GM12878 (cell line): Measurements from ENCODE around the gene MGRN1. TPM values are rescaled to one million over a fixed set of nuclear protein-coding genes. Genes with fewer than 3 reads are reported as not detected.

Source experiments
- ATAC-seq: fragments of 200-7000 bp; cut with Tn5 transposase; 3 replicates; pipeline ENCODE4 v1.9.1; 2020; ENCODE audit warnings: mild to moderate bottlenecking, moderate library complexity
- BruUV-seq: library from RNA; stranded (reverse); fragments of 400-500 nt; replicated peaks from 2 replicates; lab custom pipeline; 2021; lab: Mats Ljungman, UMichigan
- CTCF ChIA-PET: fragments of 300-600 bp; sonication (Branson Sonifier 250); formaldehyde crosslinking; extraction: SDS; loops from one replicate; lab custom pipeline; 2021; ENCODE audit warnings: inconsistent platforms; lab: Yijun Ruan, JAX
- POLR2A ChIA-PET: fragments of 350-600 bp; formaldehyde crosslinking; extraction: SDS; loops from one replicate; lab custom pipeline; 2021; ENCODE audit warnings: inconsistent platforms; lab: Charles Lee
- RAD21 ChIA-PET: fragments of 300-600 bp; sonication (Branson Sonifier 250); formaldehyde crosslinking; loops from one replicate; lab custom pipeline; 2023; ENCODE audit warnings: antibody characterized with exemption; ENCODE audit not compliant: unreplicated experiment; lab: Charles Lee
- SMC1A ChIA-PET: fragments of 300-600 bp; sonication (Branson Sonifier 250); formaldehyde crosslinking; loops from one replicate; lab custom pipeline; 2023; ENCODE audit not compliant: unreplicated experiment, uncharacterized antibody; lab: Charles Lee
- DNase-seq: peaks from one replicate; pipeline ENCODE4 v3.0.0-alpha.2; 2011; ENCODE audit warnings: low read depth, low spot score
- FAIRE-seq: peaks from 3 replicates; lab custom pipeline; 2011; peaks lifted over from hg19 to GRCh38; lab: Jason Lieb, UNC
- H2AFZ ChIP-seq: 2 replicates; pipeline ENCODE4 v1.6.0; 2011; ENCODE audit warnings: low read depth, low read length, control low read depth; ENCODE audit not compliant: control insufficient read depth
- H3K27ac ChIP-seq: 2 replicates; pipeline ENCODE4 v1.5.1; 2011; ENCODE audit warnings: control low read depth; ENCODE audit not compliant: control insufficient read depth, insufficient read depth
- H3K27me3 ChIP-seq, 2 experiments: replicated peaks in 1 of 2; 2 replicates each; pipeline versions ENCODE4 v1.6.0 to v1.6.1; 2011; ENCODE audit warnings: low read length in 1 of 2; ENCODE audit not compliant: control insufficient read depth in 2 of 2, insufficient read depth in 2 of 2
- H3K36me3 ChIP-seq, 2 experiments: 2 replicates each; pipeline ENCODE4 v1.5.1; 2011; ENCODE audit warnings: low read length in 1 of 2; ENCODE audit not compliant: control insufficient read depth in 2 of 2, insufficient read depth in 2 of 2
- H3K4me1 ChIP-seq: 2 replicates; pipeline ENCODE4 v1.6.1; 2011; ENCODE audit warnings: mild to moderate bottlenecking, low read length, moderate library complexity, mixed read lengths; ENCODE audit not compliant: control insufficient read depth, insufficient read depth
- H3K4me2 ChIP-seq: 2 replicates; pipeline ENCODE4 v1.6.0; 2011; ENCODE audit warnings: control low read depth; ENCODE audit not compliant: control insufficient read depth, insufficient read depth
- H3K4me3 ChIP-seq: fragments of 200-600 bp; sonication (generic); 2 replicates; pipeline ENCODE4 v1.5.1; 2016
- H3K79me2 ChIP-seq: 2 replicates; pipeline ENCODE4 v1.6.0; 2011; ENCODE audit warnings: low read length; ENCODE audit not compliant: control insufficient read depth, insufficient read depth
- H3K9ac ChIP-seq: 2 replicates; pipeline ENCODE4 v1.8.0; 2011; ENCODE audit warnings: low read length, control low read depth, mixed read lengths; ENCODE audit not compliant: control insufficient read depth, insufficient read depth
- H3K9me3 ChIP-seq: replicated peaks from 3 replicates; pipeline ENCODE4 v1.5.1; 2011; ENCODE audit warnings: mild to moderate bottlenecking, low read length; ENCODE audit not compliant: control insufficient read depth, insufficient read depth
- H4K20me1 ChIP-seq: 2 replicates; pipeline ENCODE4 v1.6.0; 2011; ENCODE audit not compliant: control insufficient read depth, insufficient read depth
- BCL3 ChIP-seq: IDR thresholded peaks from 2 replicates; pipeline ENCODE4 v1.6.1; 2011; ENCODE audit warnings: borderline replicate concordance, low read depth, mild to moderate bottlenecking, moderate library complexity, low read length; ENCODE audit not compliant: insufficient read depth, poor library complexity, severe bottlenecking
- BMI1 ChIP-seq: fragments of 450-650 bp; IDR thresholded peaks from 2 replicates; pipeline ENCODE4 v1.6.1; 2016; ENCODE audit warnings: mild to moderate bottlenecking, moderate library complexity, borderline replicate concordance
- GATAD2B ChIP-seq: fragments of 450-650 bp; conservative IDR thresholded peaks from 2 replicates; pipeline ENCODE4 v1.6.1; 2017; ENCODE audit warnings: low read depth, mild to moderate bottlenecking, moderate library complexity
- KDM1A ChIP-seq: fragments of 200-600 bp; sonication (generic); IDR thresholded peaks from 2 replicates; pipeline ENCODE4 v1.6.1; 2016; ENCODE audit warnings: borderline replicate concordance
- POLR2AphosphoS2 ChIP-seq: IDR thresholded peaks from 2 replicates; pipeline ENCODE4 v1.6.1; 2011; ENCODE audit warnings: low read depth, mild to moderate bottlenecking, low read length, improper control_type of control experiment, moderate library complexity
- RAD51 ChIP-seq: fragments of 450-650 bp; IDR thresholded peaks from 2 replicates; pipeline ENCODE4 v1.6.1; 2016; ENCODE audit warnings: moderate library complexity, mild to moderate bottlenecking, inconsistent platforms
- RFX5 ChIP-seq: IDR thresholded peaks from 2 replicates; pipeline ENCODE4 v1.6.1; 2011; ENCODE audit warnings: low read depth, low read length, improper control_type of control experiment
- TAF1 ChIP-seq: IDR thresholded peaks from 2 replicates; pipeline ENCODE4 v1.6.1; 2011; ENCODE audit warnings: mild to moderate bottlenecking, low read depth, low read length, borderline replicate concordance
- YBX1 ChIP-seq: fragments of 450-650 bp; IDR thresholded peaks from 2 replicates; pipeline ENCODE4 v1.6.1; 2016; ENCODE audit warnings: antibody characterized with exemption
- ZNF217 ChIP-seq: fragments of 450-650 bp; IDR thresholded peaks from 2 replicates; pipeline ENCODE4 v1.6.1; 2017; ENCODE audit warnings: antibody characterized with exemption, mild to moderate bottlenecking
- WGBS: methylation state at CpG from one replicate; pipeline ENCODE4 v1.1.6; 2016; ENCODE audit warnings: low lambda C conversion rate; ENCODE audit not compliant: insufficient replicate concordance, insufficient coverage; ENCODE audit errors: missing lambda C conversion rate; 5-methylcytosine and 5-hydroxymethylcytosine counted together
- in situ Hi-C: fragments of 300-500 bp; cut with MboI; formaldehyde crosslinking; loops from 9 replicates; pipeline ENCODE4 v1.14.3; 2018; ENCODE audit warnings: mixed read lengths
- intact Hi-C: fragments of 100-400 bp; cut with micrococcal nuclease; formaldehyde crosslinking; loops from one replicate; pipeline ENCODE4 v1.14.2; 2022; ENCODE audit not compliant: unreplicated experiment
- polyA plus RNA-seq, 11 experiments: library from polyadenylated mRNA; depleted of rRNA in 4 of 11; unstranded in 6 of 11; stranded (reverse) in 5 of 11; fragments of >200 nt; fragmentation: Nextera tagmentation in 4 of 11; fragmentation: Illumina TruSeq in 1 of 11; extraction: Ambion mirVana in 4 of 11; extraction: Trizol in 1 of 11; gene quantifications; 1 replicate in 1 of 11; 2 replicates in 10 of 11; pipeline versions ENCODE4 v1.2.1 to v1.2.3, GENCODE V29; 2011 to 2016; ENCODE audit warnings: inconsistent platforms in 2 of 11, missing spikeins in 2 of 11, low read depth in 1 of 11
- total RNA-seq, 4 experiments: library from RNA; depleted of rRNA in 3 of 4; stranded (reverse); fragments of >200 nt in 3 of 4; fragmentation: Illumina TruSeq in 1 of 4; extraction: Trizol in 1 of 4; gene quantifications; 2 replicates each; pipeline versions ENCODE4 v1.2.1 to v1.2.3, GENCODE V29; 2013 to 2021
- TF ChIP-seq, protein P1 (sequence below): fragments of 450-650 bp; conservative IDR thresholded peaks from 2 replicates; pipeline ENCODE4 v1.6.1; 2017; ENCODE audit warnings: mild to moderate bottlenecking, moderate library complexity

Gene MGRN1
- total and polyA plus RNA-seq, 10 of the 15 experiments (the other 5 are each of a cell fraction or from before 2014, with no cell fraction given): 0.35 to 86.7 (median 14.6) TPM

- ChIA-PET POLR2A (interaction anchor here (0.5 to 1.3 kb wide), 3 partner anchors 42 to 216 kb away, joined by 4 to 6 read pairs (median 4); partner anchors contain the start of genes ANKS3 and DNAAF8), SMC1A (no interaction called here), CTCF (interaction anchor here (0.5 kb wide), 1 partner anchor 102 kb away, joined by 4 read pairs; no protein-coding TSS in a partner anchor), RAD21 (interaction anchor here (0.6 to 1.9 kb wide), 3 partner anchors 42 to 156 kb away, joined by 3 to 7 read pairs (median 4); partner anchors contain the start of genes ANKS3 and DNAAF8)
- peaks cover 2 to 19% of the 10 kb centered on the region in 2 experiments; a peak in 3 of 4 replicates for H3K36me3 ChIP-seq
- DNase-seq: no peak
- 23% methylated on average over 31 of the region's 31 CpGs for WGBS
- no peak for FAIRE-seq
- BruUV-seq: TSS peak; percentile 70
- peaks cover 12% of the 10 kb centered on the region for H3K4me1 ChIP-seq
- intact Hi-C loops: loop anchor here (5.0 kb wide), 1 partner anchor 265 kb away; the partner anchor contains the start of gene SEC14L5
- H3K27me3 ChIP-seq: no peaks in the 10 kb centered on the region
- peak overlapping the region; percentile 61 for H3K9ac ChIP-seq
- no peaks in the 10 kb centered on the region for H3K9me3 ChIP-seq
- in situ Hi-C loops: no loop called here
- H4K20me1 ChIP-seq: no peaks in the 10 kb centered on the region
- peak overlapping the region; percentile 71 for H3K4me3 ChIP-seq
- peaks cover 11% of the 10 kb centered on the region for H3K79me2 ChIP-seq
- no peak for TF ChIP-seq YBX1
- peak; percentile 21 for TF ChIP-seq BCL3
- TF ChIP-seq TAF1: no peak
- TF ChIP-seq BMI1: no peak
- no peak for TF ChIP-seq KDM1A
- TF ChIP-seq RFX5: no peak
- TF ChIP-seq, protein P1, sequence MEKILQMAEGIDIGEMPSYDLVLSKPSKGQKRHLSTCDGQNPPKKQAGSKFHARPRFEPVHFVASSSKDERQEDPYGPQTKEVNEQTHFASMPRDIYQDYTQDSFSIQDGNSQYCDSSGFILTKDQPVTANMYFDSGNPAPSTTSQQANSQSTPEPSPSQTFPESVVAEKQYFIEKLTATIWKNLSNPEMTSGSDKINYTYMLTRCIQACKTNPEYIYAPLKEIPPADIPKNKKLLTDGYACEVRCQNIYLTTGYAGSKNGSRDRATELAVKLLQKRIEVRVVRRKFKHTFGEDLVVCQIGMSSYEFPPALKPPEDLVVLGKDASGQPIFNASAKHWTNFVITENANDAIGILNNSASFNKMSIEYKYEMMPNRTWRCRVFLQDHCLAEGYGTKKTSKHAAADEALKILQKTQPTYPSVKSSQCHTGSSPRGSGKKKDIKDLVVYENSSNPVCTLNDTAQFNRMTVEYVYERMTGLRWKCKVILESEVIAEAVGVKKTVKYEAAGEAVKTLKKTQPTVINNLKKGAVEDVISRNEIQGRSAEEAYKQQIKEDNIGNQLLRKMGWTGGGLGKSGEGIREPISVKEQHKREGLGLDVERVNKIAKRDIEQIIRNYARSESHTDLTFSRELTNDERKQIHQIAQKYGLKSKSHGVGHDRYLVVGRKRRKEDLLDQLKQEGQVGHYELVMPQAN: peak; percentile 40
- TF ChIP-seq RAD51: no peak
- TF ChIP-seq GATAD2B: 0 out of 2 replicates have a peak, but pooled peaks have one; percentile 22
- TF ChIP-seq POLR2AphosphoS2: no peak; the same call in 1 of the 2 replicates
- no peak for TF ChIP-seq ZNF217
- peak; percentile 28 for ATAC-seq
- peak overlapping the region; percentile 99 for H3K4me2 ChIP-seq
- H3K27ac ChIP-seq: peak overlapping the region; percentile 13; the same call in 1 of the 2 replicates
- peak overlapping the region; percentile 77 for H2AFZ ChIP-seq
Measured at GRCh38 chr16:4692460-4693295, 68.1 kb downstream of the MGRN1 start.
